GM19025 (cell line): Measurements from ENCODE around the gene GFM1.

Experiments
- ATAC-seq: cut with Tn5 transposase; IDR thresholded peaks from one replicate; pipeline ENCODE4 v1.9.1; 2021; ENCODE audit warnings: mild to moderate bottlenecking, low read depth, moderate library complexity; ENCODE audit not compliant: unreplicated experiment

The GFM1 gene

GRCh38 chr3:158723991-158724390 is 79.7 kb downstream of the GFM1 start:
- no peak for ATAC-seq

- no peak for ATAC-seq
Observed at GRCh38 chr3:158725348-158726011, 81.2 kb downstream of the GFM1 start.

GRCh38 chr3:158727206-158728060 is 83.1 kb downstream of the GFM1 start:
- no peak for ATAC-seq

GRCh38 chr3:158728061-158728377 is 83.7 kb downstream of the GFM1 start:
- ATAC-seq: no peak

DNA sequence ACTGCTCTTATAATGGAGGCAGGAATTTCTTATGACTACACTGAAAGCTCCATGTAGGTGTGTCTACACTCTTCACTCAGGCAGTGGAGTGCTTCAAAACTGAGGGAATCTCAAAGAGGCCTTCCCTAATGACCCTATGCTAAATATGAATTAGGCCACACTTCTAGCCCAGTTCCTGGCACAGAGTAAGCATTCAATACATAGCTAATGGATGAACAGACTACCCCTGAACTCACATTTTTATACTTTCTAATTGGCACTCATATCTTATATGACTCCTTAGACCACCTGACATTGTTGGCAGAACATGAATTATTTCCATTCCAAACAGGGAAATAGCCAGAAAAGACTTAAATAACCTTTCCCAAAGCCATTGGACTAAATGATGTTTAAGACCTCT is 84.5 kb downstream of the GFM1 start:
- no peak for ATAC-seq

- ATAC-seq: no peak
Observed at GRCh38 chr3:158731486-158731885, 87.2 kb downstream of the GFM1 start.

- peak; percentile 86 for ATAC-seq
Observed at GRCh38 chr3:158731938-158732855, 87.9 kb downstream of the GFM1 start, which contains the start of gene RARRES1. TSS of gene RARRES1 (minus strand) at chr3:158732457. CDS start at chr3:158732415, 42 bp downstream.

DNA sequence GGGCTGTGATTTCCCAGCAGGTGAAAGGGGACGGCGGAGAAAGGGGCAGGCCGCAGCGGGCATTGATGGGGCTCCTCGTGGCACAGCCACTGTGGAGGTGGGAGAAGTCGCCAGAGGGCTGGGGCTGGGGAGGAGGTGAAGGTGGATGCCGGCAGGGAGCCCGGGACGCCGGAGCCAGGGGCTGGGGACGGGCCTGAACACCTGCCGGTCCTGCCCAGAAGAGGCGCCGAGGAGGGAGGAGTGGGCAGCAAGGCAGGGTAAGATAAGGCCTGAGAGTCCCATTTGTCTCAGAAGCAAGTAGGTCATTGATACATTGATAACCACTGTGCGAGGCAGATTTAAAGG is 88.5 kb downstream of the GFM1 start:
- no peak for ATAC-seq

GRCh38 chr3:158733656-158734055 is 89.3 kb downstream of the GFM1 start:
- no peak for ATAC-seq

GRCh38 chr3:158735296-158736033 is 91.1 kb downstream of the GFM1 start:
- no peak for ATAC-seq

- ATAC-seq: no peak
Observed at GRCh38 chr3:158737410-158737809, 93.1 kb downstream of the GFM1 start.

GRCh38 chr3:158737976-158738615 is 93.8 kb downstream of the GFM1 start:
- no peak for ATAC-seq

DNA sequence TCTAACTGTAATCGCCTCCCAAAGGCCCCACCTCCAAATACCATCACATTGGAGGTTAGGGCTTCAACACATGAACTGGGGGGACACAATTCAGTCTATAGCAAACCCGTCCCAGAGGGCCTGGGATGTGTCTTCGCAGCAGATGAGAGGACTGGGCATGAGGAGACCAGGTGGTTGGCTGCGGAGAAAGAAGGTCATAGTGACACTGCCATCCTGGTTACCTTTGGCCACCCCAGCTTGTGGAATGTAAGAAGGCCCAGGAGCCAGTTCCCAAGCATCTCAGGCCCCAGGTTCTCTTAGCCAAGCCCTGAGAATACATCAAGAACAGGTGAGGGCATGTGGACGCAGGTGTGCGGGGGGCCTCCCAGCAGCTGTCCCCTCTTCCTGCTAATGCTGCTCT is 94.3 kb downstream of the GFM1 start:
- no peak for ATAC-seq

GRCh38 chr3:158739078-158739477 is 94.8 kb downstream of the GFM1 start:
- no peak for ATAC-seq

DNA sequence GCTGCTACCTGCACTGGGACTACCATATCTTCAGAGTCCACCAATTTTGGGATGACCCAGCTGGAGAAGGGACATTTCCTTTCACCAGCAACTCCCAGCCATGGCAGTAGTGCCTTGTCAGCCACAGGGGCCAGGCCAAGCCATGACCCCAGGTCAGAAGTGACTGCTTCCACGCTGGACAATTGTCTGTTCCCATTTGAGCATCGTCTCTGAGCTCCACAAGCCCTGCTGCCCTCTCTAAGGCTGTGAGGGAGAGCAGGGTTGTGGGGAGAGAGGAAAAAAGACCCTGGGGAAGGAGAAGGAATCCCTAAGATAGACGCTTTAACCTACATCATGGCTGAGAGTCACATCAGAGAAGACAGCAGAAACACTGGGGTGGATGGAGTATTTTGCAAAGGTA is 95.3 kb downstream of the GFM1 start:
- no peak for ATAC-seq
